HFFc6 (cell line): ENCODE data around the gene ZNRF1. TPM values are rescaled to one million over a fixed set of nuclear protein-coding genes. Genes with fewer than 3 reads are reported as not detected.

Source experiments
- DNase-seq: peaks from one replicate; pipeline ENCODE4 v3.0.0-alpha.2; 2018
- H3K27ac Mint-ChIP-seq: 2 replicates; pipeline ENCODE4 v1.8.0; 2020; ENCODE audit warnings: mild to moderate bottlenecking, mixed read lengths
- H3K27me3 Mint-ChIP-seq: 2 replicates; pipeline ENCODE4 v1.8.0; 2021; ENCODE audit warnings: mild to moderate bottlenecking, moderate library complexity, mixed read lengths; ENCODE audit not compliant: insufficient read depth
- H3K36me3 Mint-ChIP-seq: 2 replicates; pipeline ENCODE4 v1.8.0; 2021; ENCODE audit warnings: low read depth, mixed read lengths
- H3K4me1 Mint-ChIP-seq: 2 replicates; pipeline ENCODE4 v1.8.0; 2020; ENCODE audit warnings: low read depth, mixed read lengths
- H3K4me3 Mint-ChIP-seq: 2 replicates; pipeline ENCODE4 v1.8.0; 2020; ENCODE audit warnings: mild to moderate bottlenecking, moderate library complexity, mixed read lengths
- H3K9me3 Mint-ChIP-seq: 2 replicates; pipeline ENCODE4 v1.8.0; 2020; ENCODE audit warnings: mild to moderate bottlenecking, mixed read lengths
- total RNA-seq, 6 experiments: library from RNA; stranded (reverse); fragmentation: NEBNext Ultra II Directional; extraction: Animal tissue kit (Norgen Biotek cat#: 25700); gene quantifications; 2 replicates in 1 of 6; 3 replicates in 5 of 6; pipeline ENCODE4 v1.2.3, GENCODE V29; 2021
- TF ChIP-seq, protein P1 (sequence below): fragments of 200-600 bp; sonication (generic); IDR thresholded peaks from 2 replicates; pipeline ENCODE4 v1.5.0; 2021; ENCODE audit warnings: antibody characterized with exemption, mild to moderate bottlenecking

ZNRF1 gene
- total RNA-seq, 6 experiments from 2014 or later: 21.7 to 31.3 (median 28.0) TPM

DNA sequence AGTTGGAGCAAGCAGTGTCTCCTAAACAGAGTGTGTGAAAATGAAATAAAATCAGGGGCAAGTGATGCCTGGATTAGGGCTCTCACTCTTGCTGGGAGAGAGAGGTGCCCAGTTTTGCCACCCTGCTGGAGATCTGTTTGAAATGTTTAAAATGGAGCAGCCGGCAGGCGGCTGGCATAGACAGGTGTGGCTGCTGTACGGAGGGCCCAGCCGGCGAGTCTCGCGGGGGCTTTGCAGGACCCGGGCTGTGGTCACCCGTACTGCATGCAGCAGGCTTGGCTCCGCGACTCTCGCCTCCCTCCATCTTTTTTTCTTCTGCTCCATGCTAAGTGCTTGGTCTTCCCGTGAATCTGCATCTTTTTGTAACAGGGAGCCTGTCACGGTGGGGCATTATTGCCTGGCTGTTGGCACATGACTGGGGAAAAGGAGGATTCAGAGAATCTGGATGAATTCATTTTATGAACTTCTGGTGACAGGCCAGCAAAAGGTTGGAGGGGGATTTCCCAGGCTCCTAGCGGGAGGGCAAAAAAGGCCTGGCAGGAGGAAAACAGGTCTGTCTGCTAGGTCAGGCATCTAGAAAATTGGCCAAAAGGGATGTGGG, 1.8 kb downstream of the ZNRF1 start:
- Mint-ChIP-seq H3K27me3 (peaks cover 2% of the 10 kb centered on the region; the same call in 1 of the 2 replicates), H3K36me3 (peaks cover 12% of the 10 kb centered on the region), H3K4me3 (peak overlapping the region; percentile 92), H3K4me1 (peaks cover 48% of the 10 kb centered on the region), H3K9me3 (no peaks in the 10 kb centered on the region), H3K27ac (peak overlapping the region; percentile 49)
- TF ChIP-seq, protein P1, sequence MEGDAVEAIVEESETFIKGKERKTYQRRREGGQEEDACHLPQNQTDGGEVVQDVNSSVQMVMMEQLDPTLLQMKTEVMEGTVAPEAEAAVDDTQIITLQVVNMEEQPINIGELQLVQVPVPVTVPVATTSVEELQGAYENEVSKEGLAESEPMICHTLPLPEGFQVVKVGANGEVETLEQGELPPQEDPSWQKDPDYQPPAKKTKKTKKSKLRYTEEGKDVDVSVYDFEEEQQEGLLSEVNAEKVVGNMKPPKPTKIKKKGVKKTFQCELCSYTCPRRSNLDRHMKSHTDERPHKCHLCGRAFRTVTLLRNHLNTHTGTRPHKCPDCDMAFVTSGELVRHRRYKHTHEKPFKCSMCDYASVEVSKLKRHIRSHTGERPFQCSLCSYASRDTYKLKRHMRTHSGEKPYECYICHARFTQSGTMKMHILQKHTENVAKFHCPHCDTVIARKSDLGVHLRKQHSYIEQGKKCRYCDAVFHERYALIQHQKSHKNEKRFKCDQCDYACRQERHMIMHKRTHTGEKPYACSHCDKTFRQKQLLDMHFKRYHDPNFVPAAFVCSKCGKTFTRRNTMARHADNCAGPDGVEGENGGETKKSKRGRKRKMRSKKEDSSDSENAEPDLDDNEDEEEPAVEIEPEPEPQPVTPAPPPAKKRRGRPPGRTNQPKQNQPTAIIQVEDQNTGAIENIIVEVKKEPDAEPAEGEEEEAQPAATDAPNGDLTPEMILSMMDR: peak; percentile 31; the same call in 1 of the 2 replicates
- no peak for DNase-seq

DNA sequence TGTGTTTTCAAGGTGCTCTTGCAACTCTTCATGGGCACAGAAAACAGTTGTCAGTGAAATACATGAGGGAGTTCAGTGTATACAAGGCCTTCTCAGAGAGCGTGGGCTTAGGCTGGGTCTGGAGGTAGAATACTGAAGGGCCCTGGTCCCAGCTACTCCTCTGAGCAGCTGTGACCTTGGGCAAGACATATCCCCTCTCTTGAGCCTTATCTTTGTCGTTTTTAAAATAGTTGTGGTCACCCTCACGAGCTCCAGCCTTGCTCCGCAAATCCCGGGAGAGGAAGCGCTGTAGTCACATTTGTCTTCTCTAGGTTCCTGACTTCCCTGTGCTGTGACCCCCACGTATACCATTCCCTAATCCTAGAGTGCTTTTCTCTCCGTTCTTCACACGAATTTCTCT, 3.6 kb downstream of the ZNRF1 start:
- H3K36me3 Mint-ChIP-seq: peaks cover 14% of the 10 kb centered on the region
- H3K27me3 Mint-ChIP-seq: peaks cover 2% of the 10 kb centered on the region; the same call in 1 of the 2 replicates
- H3K4me3 Mint-ChIP-seq: no peak overlapping the region
- peaks cover 48% of the 10 kb centered on the region for H3K4me1 Mint-ChIP-seq
- DNase-seq: no peak
- H3K27ac Mint-ChIP-seq: no peak overlapping the region
- TF ChIP-seq, protein P1: no peak
- H3K9me3 Mint-ChIP-seq: no peaks in the 10 kb centered on the region

DNA sequence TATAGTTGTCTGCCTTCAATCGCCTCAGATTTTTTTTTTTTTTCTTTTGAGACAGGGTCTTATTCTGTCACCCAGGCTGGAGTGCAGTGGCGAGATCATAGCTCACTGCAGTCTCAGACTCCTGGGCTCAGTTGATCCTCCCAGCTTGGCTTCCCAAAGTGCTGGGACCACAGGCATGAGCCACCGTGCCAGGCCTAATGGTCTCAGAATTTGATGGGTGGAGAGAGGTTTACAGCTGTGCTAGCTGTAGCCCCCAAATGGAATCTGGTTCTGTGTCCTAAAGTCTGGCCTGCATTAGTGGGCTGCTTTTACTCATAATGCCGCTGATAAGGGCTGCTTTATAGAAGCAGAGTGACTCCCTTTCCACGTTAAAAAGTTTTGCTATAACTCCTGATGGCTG, 5.1 kb downstream of the ZNRF1 start:
- Mint-ChIP-seq H3K27me3 (peaks cover 2% of the 10 kb centered on the region; the same call in 1 of the 2 replicates), H3K4me1 (peaks cover 46% of the 10 kb centered on the region), H3K9me3 (no peaks in the 10 kb centered on the region), H3K27ac (no peak overlapping the region), H3K4me3 (no peak overlapping the region), H3K36me3 (peaks cover 16% of the 10 kb centered on the region)
- DNase-seq: no peak
- TF ChIP-seq, protein P1: no peak

DNA sequence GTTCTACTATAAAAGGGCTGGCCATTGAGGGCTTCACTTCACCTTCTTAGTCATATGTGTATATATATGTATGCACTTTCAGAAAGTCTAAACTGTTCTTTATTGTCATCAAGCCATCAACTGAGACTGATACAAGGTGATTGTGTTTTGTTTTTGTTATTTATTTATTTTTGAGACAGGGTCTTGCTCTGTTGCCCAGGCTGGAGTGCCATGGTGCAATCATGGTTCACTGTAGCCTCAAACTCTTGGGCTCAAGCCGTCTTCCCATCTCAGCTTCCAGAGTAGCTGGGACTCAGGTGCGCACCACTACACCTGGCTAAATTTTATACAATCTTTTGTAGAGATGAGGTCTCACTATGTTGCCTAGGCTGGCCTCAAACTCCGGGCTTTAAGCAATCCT, 5.6 kb downstream of the ZNRF1 start:
- Mint-ChIP-seq H3K4me1 (peaks cover 52% of the 10 kb centered on the region), H3K27ac (no peak overlapping the region), H3K4me3 (no peak overlapping the region)

DNA sequence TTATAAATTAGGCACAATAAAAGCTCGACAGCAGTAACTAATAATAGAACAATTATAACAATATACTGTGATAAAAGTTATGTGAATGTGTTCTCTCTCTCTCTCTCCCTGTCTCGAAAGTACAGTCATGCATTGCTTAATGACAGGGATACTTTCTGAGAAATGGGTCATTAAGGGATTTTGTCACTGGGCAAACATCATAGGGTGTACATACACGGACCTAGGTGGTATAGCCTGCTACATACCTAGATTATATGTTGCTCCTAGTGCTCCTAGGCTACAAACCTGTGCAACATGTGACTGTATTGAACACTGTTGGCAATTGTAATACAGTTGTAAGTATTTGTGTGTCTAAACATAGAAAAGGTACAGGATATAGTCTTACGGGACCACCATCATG, 6.9 kb downstream of the ZNRF1 start:
- TF ChIP-seq, protein P1: no peak
- Mint-ChIP-seq H3K27ac (no peak overlapping the region), H3K36me3 (peaks cover 16% of the 10 kb centered on the region), H3K4me1 (peaks cover 51% of the 10 kb centered on the region), H3K9me3 (no peaks in the 10 kb centered on the region), H3K27me3 (peaks cover 2% of the 10 kb centered on the region; the same call in 1 of the 2 replicates), H3K4me3 (no peak overlapping the region)
- DNase-seq: no peak

More for the DNA sequence above, 5.6 kb downstream of the ZNRF1 start:
- H3K27me3 Mint-ChIP-seq: peaks cover 2% of the 10 kb centered on the region; the same call in 1 of the 2 replicates
- peaks cover 16% of the 10 kb centered on the region for H3K36me3 Mint-ChIP-seq
- TF ChIP-seq, protein P1: no peak
- no peaks in the 10 kb centered on the region for H3K9me3 Mint-ChIP-seq
- DNase-seq: no peak
